Ammon's horn (tissue), 1 donor: Measurements from ENCODE around the gene KDM1B.
A peak's percentile ranks its signal among the peaks of the same experiment; 100 is the strongest.
"Not testable (repeated sequence)": the region's sequence is repeated elsewhere in the genome, so short reads cannot be mapped to it uniquely, and the experiment has no call there.

ENCODE experiments used
- DNase-seq: peaks from one replicate; pipeline ENCODE4 v3.0.0-alpha.2; 2016; ENCODE audit warnings: low spot score

KDM1B gene

GRCh38 chr6:18148304-18149025 is 6.8 kb upstream of the KDM1B start:
- DNase-seq: no peak

- DNase-seq: not testable (repeated sequence)
Observed at GRCh38 chr6:18151391-18151790, 3.8 kb upstream of the KDM1B start.

- DNase-seq: no peak
Observed at GRCh38 chr6:18151801-18152200, 3.4 kb upstream of the KDM1B start.

DNA sequence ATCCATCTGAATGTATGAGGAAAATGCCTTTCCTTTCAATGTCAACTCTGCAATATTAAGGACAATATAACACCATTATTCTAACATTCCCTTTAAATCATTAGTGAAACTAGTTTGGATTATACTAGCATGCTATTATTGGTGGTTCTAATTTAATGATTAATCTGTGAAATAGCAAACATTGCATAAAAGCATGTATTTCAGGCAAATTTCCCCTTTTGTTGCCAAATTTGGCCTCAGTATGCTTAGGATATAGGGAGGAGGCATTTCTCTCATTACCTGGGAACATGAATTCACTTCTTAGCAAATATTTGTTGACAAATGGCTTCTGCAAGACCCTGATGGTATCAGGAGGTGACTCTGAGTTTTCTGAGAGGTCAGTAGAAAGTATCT is 1.9 kb upstream of the KDM1B start:
- no peak for DNase-seq

GRCh38 chr6:18154507-18155149 is 594 bp upstream of the KDM1B start, which contains the start of gene TPMT:
TSS of gene TPMT (minus strand) at chr6:18155077. CDS start at chr6:18149127, 5,950 bp downstream.
- no peak for DNase-seq

GRCh38 chr6:18155864-18156421 is 721 bp downstream of the KDM1B start:
- peak; percentile 59 for DNase-seq

- DNase-seq: no peak
Observed at GRCh38 chr6:18160911-18161310, 5.7 kb downstream of the KDM1B start.

DNA sequence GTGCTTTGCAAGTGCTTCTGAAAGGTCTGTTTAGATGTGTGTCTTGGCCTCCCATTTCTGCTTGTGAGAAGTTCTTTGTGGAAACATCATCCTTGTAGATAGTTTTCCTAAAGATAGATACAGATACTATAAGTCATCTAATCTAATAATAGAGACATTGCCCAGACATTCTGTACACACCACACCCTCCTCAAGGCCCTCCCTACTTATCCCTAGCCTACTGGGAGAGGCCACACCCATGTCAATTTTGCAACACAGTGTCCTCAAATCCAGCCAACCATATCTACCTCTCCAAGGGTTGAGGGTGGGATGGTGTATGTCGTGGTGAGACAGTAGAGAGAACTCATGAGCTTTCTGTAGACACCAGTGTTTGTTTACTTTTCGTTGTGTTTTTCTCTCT is 6.2 kb downstream of the KDM1B start:
- DNase-seq: no peak

DNA sequence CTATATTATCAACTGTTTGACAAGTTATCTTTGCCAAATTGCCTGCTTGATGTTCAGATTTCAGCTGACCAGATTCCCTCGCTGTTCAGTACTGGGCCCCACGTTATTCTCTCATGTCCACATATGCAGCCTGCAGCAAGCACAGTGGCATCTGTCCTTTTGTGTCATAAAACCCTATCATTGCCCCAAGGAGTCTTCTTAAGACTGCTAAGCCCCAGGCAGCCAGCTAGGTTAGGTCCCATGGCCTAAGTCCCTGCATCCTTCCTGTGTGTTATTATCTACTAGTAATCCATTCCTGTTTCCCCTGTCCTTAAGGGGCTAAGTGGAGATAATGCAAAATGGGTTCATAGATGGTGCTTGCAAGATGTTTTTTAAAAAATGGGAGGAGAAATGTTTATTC is 7.2 kb downstream of the KDM1B start:
- no peak for DNase-seq

GRCh38 chr6:18165751-18166150 is 10.5 kb downstream of the KDM1B start:
- DNase-seq: no peak

- DNase-seq: no peak
Observed at GRCh38 chr6:18166312-18167036, 11.3 kb downstream of the KDM1B start.

DNA sequence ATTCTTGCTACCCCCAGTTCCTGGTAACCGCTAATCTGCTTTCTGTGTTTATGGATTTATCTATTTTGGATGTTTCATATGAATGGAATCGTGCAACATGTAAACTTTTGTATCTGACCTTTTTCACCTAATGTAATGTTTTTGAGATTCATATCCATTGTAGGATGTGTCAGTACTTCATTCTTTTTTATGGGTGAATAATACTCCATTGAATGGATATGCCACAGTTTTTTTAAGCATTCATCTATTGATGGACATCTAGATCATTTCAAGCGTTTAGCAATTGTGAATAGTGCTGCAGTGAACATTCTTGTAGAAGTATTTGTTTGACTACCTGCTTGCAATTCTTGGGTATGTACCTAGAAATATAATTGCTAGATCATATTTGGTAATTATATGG is 13.0 kb downstream of the KDM1B start:
- no peak for DNase-seq

GRCh38 chr6:18171871-18172270 is 16.6 kb downstream of the KDM1B start:
- DNase-seq: no peak

DNA sequence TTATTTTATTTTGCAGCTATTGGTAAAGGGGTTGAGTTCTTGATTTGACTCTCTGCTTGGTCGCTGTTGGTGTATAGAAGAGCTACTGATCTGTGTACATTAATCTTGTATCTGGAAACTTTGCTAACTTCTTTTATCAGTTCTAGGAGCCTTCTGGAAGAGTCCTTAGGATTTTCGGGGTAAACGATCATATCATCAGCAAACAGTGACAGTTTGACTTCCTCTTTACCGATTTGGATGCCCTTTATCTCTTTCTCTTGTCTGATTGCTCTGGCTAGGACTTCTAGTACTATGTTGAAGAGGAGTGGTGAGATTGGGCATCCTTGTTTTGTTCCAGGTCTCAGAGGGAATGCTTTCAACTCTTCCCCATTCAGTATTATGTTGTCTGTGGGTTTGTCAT is 21.0 kb downstream of the KDM1B start:
- DNase-seq: not testable (repeated sequence)

GRCh38 chr6:18177286-18177965 is 22.2 kb downstream of the KDM1B start:
- DNase-seq: no peak

DNA sequence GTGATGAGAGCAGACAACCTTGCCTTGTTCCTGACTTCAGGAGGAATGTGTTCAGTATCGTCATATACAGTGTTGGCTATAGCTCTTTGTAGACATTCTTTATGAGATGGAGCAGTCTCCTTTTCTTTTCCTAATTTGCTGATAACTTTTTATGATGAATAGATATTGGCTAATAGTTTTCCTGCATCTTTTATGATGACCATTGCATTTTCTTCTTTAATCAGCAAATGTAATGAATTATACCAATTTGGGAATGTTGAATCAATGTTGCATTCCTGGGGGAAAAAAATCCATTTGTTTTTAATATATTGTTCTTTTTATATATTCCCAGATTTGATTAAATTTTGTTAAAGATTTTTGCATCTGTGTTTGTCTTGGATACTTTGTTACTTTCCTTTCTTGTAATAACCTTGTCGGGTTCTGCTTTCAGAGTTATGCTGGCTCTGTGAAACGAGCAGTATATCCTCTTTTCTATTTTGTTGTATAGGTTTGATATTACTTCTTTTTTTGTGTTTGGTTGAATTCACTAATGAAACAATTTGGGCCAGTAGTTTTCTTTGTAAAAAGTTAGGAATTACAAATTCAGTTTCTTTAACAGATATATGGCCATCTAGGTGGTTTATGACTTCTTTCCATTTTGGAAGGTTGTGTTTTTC is 23.9 kb downstream of the KDM1B start:
- DNase-seq: no peak

GRCh38 chr6:18179770-18180356 is 24.6 kb downstream of the KDM1B start:
- DNase-seq: peak; percentile 68

- DNase-seq: no peak
Observed at GRCh38 chr6:18182568-18182967, 27.3 kb downstream of the KDM1B start.

- no peak for DNase-seq
Observed at GRCh38 chr6:18183766-18184165, 28.5 kb downstream of the KDM1B start.

- no peak for DNase-seq
Observed at GRCh38 chr6:18185624-18186023, 30.4 kb downstream of the KDM1B start.

- DNase-seq: no peak
Observed at GRCh38 chr6:18186033-18186432, 30.8 kb downstream of the KDM1B start.
